Putamen (tissue), 1 donor: ENCODE data around the gene PSMB5.
A peak's percentile ranks its signal among the peaks of the same experiment; 100 is the strongest.

Experiments used
- DNase-seq: peaks from one replicate; pipeline ENCODE4 v3.0.0-alpha.2; 2016; ENCODE audit warnings: low spot score

The PSMB5 gene

DNA sequence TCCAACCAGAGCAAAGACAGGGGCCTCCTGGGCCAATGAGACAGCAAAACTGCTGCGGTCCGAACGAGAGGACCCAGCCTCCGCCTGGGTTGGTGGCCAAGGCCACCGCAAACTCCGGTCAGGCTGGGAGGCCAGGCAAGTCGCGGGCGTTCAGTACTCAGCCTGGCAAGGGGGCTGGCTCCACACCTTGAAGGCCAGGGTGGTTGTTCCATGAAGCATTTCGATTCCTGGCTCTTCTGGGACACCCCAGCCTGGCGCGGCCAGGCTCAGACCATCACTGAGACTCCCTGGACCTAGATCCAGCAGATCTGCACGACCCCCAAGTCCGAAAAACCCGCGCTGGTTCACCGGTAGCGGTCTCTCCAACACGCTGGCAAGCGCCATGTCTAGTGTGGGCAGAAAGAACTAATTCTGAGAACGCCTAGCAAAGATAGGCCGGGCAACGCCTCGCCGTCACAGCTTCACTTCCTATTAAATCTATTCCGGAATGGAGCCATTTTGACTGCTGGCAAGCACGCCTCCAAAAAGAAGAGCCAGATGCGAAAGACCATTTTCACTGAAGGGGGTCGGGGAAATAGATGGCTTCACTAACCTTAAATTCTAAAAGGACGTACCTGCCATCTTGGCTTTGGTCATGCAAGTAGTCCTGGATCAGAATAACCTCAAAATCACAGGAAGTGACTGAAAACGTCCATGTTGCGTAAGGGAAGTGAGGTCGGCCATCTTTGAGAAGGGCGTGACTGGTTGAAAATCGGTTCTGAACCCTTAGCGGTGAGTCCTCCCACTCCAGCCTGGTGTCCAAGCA is at the start of gene PSMB5:
TSS of gene PSMB5 (minus strand) at position 403 of the 805 bp plus-strand sequence. CDS start at position 384, 19 bp downstream.
- DNase-seq: peak; percentile 95

DNA sequence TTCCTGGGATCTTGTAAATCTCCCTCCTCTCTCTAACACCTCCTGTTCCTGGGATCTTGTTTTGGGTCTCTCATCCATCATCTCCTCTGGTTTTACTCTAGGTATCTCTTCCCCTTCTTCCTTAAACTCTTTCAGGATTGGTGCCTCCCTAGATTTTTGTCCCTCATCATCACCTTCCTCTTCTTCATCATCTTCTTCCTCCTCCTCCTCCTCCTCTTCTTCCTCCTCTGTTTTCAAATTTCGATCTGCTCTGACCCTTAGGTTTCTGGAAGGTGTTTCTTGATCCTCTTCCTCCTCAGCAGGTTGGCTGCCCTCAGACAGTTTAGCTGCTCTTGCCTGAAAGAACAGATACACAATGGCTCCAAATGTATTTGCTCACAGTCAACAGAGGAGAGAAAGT is 45.8 kb upstream of the PSMB5 start:
- no peak for DNase-seq

DNA sequence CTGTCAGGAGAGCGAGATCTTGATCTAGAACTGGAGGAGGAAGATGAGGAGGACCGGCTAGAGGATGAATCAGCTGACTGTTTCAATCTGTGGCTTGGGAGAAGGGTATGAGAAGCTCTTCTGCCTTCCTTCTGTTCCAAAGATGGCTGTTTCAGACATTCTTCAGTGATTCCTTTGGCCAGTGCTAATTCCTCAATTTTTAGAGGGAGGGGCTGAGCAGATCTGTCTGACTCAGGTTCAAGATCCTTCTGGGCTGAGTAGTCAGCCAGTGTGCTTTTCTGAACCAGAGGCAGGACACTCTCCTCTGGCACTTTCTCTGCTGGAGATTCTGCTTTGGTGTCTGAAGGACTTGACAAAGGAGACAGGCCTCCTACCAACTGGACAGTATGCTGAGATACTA is 45.0 kb upstream of the PSMB5 start:
- no peak for DNase-seq

DNA sequence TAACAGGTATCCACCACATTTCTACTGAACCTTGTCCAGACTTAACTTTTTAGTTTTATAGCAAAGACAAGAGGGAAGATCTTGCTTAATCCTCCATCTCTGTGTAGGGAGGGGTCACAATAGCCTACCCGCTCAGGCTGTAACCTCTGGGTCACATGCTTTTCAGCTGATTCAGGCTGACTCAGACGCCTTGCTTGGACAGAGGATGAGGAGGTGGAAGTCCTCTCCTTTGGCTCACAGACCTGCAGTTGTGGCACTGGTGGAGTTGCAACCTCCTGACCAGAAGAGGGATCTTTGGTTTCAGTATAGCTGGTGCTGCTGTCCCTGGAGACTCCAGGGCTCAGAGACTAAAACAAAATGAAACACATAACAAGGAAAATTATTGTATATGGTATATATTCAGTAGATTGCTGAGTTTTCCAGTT is 44.0 kb upstream of the PSMB5 start:
- no peak for DNase-seq

DNA sequence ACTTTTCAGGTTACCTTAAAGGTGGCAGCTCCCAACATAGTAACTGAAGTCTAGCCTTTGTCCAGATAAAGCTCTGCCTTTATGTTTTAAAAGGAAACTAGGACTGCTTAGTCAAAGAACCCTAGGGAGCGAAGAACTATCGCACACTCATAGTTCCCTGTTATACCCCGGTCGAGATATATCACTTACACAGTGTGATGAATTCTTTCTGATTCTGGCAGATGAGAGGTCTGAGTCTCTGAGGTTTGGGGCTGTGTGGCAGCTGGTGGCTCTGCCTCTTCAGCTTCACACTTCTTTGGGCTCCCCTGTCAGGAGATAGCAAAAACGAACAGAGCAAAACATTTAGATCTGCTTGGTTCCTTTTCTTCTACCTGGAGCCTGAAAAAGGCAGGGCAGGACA is 43.3 kb upstream of the PSMB5 start:
- DNase-seq: no peak

DNA sequence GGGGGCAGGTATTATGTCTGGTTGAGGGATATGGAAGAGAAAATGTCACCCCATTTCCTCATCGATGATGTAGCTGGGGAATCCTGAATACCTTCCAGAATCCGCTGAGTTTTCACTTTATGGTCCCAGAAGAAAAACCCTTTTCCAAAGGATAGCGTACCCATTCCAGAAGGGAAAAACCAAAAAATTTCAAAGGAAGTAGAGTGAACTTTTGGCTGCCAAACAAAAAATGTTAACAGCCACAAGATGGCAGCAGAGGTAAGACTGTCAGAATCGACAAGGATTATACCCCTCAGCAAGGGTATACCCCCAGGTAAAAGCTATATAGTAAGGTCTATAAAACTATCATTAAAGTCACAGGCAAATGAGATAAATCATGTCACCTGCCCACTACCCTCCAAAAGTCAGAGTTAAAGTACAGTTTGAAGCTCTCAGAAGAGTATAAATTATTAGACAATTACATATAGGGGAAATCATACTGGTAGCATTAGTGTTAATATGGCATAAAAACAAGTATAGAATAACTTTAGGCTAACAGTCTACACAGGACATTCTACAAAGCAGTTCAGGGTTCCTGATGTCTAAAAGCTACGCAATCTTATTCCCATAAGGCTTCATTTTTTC is 42.2 kb upstream of the PSMB5 start:
- no peak for DNase-seq

DNA sequence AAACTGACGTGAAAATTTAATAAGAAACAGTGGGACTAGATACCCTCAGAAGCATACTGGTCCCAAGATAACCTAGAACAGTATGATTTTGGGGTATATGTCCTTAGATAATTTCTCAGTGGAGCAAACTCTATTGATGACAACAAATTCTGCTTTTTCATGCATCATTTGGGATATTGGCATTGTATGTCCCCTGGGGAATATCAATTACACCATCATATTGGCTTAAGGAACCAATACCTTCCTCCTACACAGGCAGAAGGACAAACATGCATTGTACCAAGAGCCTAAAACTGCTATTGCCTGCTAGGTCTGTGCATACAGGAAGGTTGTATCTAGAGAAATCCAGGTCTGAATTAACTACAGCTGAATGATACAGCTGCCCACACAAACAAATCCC is 40.2 kb upstream of the PSMB5 start:
- no peak for DNase-seq

DNA sequence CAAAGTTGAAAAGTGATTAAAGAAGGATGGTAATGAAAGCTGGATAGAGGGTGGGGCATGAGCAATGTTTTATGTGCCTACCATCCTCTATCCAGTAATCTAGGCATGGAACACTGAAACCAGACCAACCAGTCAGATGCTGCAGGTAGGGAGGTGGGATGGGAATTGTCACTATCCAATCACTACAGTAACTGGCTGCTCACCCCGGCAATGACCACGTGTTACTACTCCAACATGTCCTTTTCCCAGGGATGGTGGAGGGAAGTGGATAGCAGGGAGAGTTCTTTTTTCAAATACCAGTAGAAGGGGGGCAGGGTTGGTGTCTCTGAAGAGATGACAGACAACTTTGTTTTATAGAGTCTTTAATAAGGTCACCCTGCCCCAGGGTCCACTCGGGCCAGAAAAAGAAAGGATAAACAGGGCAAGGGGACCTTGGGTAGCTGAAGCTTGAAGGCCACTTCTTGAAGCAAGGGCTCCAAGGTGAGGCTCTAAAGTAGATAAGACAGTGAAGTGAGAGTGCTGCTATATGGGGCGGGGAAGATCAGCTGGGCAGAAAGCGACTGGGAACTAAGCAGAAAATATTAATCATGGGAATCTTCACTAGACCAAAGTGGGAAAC is 37.3 kb upstream of the PSMB5 start:
- no peak for DNase-seq

DNA sequence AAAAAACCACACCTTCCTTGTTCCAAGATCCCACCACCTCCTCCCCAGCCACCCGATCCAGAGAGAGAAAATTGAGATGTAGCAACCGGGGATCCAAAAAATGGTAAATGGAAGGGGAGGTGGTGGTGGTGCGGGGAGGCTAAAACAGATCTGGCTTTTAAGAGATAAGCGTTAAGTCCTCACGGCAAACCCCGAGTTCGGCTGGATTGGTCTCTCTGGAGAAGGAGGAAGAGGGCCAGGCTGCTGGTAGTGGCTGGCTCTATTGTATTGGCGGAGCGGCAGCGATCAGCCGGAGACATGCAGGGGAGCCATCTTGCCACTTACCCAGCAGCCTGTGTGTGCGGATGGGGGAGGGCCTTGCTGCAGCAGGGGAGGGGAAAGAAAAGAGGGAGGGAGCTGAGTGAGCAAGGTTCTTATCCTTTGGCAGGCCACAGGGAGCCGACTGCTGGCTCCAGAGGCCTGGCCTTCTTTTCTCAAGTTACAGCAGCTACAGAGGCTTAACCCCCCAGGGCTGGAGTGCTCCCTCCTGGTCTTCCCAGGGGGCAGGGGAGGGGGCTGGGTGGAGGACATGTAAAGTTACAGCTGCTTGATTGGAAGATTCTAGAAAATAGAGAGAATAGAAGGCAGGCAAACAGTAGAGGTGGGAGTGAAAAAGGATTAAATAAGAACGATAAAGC is 36.7 kb upstream of the PSMB5 start:
- peak; percentile 88 for DNase-seq

DNA sequence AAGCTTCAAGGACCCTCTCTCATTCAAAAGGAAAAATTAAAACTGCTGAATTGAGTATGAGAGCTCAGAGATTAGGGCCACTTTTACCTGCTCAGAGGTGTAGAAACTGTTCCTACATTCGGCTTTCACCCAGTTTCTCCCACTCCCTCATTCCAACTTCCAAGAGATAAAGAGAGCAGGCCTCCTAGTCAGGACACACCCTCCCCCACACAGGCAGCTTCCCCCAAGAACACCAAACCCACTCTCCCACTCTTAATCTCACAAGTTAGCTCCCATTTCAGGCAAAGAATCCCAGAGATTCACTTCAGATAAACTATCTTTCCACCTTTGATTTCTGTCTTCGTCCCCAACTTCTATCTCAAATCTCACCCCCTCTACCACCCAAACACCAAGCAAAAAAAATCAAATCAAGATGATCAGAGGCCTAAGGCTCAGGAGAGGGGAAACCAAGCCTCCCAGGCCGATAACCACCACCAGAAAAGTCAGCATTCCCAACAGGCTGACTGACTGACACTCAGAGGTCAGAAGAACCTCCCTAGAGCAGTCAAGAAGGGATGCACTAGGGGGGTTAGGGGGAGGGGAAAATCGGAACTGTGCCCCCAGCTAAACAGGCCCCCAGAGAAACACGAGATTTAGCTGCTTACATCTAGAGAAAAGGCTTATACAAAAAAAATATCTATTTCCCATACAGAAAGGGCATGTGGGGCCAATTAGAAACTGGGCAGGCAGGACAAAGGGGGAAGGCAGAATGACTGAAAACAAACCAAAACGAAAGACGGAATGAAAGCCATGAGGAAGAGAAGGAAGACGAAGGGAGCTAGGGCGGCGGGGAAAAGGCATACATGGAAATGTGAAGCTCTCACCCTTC is 35.8 kb upstream of the PSMB5 start:
- no peak for DNase-seq

DNA sequence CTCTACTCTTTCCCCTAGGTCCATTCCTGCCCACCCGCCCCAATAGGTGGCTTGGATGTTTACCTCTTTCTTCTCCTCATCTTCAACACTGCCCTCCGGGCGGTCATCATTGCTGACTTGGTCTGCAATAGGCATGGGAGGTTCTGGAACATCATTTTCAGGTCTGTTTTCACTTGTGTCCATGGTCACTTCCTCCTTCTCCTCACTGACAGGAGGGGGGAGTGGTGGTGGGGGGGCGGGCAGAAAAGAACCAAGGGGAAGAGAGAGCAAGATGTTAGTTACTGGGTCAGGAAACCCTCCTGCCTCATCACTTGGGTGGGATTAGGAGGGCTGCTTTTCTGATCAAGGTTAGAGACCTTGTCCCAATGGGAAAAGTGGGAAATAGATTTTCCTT is 34.7 kb upstream of the PSMB5 start:
- DNase-seq: no peak

DNA sequence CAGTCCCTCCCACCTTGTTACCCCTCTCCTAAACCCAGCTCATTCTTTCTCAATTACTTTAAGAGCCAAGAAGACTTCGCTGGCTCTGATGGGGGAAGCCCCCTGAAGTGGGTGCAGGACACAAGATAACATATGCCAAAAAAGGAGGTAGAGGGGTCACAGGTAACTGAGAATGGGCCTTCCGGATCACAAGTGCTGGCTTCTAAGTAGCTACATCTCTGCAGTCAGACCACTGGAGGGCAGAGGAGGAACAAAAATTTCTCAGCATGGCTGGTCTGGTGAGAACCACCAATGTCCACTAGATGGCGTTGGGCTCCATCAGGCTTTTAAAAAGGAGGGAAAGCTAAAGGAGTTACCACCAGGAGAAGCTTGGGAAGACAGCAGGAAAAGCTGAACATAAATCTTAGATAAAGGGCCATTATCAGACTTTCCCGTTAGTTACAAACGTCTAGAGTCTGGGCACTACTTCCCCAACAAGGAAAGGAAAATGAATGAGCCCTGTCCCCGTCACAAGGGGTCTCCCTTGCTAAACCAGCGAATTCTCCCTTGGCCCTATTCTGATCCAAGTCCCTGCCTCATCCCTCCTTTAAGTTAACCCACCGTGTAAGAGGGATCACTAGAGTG is 34.2 kb upstream of the PSMB5 start:
- DNase-seq: peak; percentile 87

DNA sequence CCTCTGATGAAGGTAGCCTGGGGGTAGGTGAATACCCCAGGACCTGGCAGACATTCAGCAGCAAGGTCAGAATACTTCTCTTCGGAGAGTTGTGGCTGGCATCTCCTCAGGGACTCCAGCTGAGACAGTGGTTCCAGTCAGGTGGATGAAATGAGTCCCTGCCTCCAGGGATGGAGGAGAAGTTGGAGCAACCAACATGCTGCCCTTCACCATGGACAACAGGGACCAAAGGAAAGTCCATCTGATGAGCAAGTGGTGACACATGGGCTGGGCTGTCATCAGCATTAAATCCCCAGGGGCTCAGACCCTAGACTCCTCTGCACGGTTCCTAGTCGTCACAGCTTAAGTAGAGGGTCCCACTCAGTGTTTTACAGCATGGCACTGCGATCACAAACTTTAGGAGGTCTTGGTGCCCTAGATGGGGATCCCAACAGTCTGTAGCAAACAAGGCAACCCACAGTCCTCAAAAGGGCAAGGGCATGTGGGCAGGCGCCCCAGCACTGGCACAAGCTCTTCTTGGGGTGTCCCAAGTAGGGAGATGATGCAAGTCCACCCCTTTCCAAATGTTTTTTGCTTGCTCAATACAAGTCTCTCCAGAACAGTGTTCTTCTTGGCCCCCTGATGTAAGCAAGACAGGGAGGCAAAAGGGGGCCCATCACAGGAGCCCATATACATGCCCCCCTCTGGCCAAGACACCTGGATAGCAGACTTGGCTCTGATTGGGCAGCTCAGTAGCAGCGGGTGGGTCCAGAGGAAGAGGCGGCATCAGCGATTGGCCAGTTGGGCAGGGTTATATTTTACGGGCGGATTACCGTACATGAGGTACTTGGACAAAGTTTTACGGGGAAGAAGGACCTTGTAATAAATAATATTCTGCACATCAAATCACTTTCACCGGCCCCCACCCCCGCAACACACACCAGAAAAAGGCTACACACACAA is 33.4 kb upstream of the PSMB5 start:
- no peak for DNase-seq

DNA sequence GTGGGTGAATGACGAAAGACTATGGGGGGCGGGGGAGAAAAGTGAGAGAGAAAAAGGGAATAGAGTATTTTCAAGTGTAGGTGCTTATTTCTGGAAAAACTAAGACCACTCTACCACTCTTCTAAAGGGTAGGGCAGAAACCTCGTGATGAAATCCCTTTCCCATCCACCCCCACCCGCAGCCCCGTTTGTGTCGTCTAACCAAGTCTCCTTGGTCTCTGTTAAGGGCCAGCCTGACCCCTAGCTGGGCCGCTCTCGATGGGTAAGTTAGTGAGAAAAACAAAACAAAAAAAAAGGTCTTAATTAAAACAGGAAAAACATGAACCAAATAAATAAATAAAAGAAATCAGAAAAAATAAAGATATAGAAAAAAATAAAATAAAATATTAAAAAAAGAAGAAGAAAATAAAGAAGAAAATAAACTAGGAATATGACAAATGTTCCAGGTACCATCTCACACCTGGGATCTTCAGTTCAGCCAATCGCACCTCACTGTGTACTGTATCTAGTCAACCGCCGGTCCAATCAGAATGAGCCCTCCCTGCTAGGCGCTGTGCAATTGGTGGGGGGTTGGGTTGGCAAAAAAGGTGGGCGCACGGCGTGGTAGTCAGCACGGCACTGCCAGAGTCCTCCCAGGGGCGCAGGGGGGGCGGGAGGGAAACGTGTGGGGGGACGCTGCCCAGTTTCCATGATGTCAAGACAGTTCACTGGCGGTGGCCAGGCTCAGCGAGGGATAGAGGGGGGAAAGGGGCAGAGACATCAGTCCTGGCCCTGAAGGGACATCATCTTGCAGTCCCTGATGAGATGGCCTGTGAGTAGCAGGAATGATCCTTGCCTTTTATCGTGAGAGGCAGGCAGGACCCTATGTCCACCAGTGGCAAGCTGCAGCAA is 32.4 kb upstream of the PSMB5 start:
- DNase-seq: no peak

DNA sequence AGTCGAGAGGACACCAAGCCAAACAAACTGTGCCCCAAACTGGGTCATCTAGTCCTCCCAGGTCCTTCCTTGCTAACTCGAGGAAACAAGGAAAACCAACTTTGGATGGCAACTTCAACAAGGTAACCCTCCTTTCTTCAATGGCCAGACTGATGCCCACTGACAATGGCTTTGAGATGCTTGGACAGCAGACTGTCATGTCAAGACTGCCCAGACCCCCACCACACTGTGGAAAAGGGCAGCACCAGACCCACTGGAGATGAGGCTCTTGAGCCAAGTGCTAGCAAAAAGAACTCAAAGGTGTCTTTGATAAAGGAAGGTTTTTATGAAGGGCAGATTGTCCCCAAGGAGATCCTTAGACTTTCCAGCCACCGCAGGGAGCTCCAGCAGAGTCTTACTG is 31.7 kb upstream of the PSMB5 start:
- no peak for DNase-seq

DNA sequence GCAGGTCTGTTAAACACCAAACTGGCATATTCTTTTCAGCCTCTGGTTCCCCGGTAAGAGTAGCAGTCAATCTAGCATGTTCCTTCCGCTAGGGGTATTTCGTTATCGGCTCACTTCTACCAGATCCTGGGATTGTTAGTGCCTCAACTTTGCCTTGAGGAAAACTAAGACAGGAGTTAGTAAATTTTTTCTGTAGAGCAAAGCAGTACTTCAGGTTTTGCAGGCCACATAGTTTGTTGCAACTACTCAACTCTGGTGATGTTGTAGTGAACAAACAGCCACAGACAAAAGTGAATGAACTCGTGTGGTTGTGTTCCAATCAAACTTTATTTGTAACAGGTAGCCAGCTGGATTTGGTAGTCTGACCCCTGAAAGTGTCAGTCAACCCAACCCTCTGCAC is 28.9 kb upstream of the PSMB5 start:
- no peak for DNase-seq

DNA sequence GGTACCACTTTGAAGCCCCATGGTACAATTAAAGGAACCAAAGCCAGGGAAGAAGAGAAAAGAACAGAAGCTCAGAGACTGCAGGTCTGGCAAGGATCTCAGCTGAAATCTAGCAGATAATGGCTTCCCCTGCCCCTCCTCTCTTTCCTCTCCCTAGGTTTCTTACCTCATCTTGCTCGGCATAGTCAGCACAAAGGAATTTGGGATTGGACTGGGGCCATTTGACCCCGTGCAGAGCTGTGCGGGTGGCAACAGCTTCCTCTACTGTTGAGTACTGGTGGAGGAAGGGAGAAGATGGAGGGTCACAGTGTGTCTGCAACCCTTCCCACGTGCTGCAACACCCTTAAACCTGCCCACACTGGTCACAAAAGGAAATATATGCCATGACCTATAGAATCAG is 27.3 kb upstream of the PSMB5 start:
- no peak for DNase-seq

DNA sequence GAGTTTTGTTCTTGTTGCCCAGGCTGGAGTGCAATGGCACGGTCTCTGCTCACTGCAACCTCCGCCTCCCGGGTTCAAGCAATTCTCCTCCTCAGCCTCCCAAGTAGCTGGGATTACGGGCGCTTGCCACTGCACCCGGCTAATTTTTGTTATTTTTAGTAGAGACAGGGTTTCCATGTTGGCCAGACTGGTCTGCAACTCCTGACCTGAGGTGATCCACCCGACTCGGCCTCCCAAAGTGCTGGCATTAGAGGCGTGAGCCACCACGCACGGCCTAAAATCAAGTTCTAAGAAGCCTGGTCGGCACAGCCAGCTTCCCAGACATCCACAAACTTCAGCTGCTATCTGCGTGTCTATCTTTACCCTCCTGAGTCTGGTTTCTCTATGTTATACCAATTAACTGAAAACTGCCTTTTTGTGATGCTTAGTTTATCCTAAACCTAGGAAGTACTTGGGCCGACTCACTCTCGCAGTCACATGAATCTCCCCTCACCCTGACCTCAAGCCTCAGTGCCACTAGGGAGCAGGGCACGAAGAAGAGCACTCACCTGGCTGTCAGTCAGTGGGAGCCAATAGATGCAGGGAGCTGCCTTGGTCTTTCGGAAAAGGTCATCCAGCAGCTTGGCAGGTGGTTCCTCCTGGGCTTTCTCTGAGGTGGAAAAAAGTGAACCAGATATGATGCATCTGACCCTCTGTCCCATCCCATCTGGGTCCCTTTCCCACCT is 26.0 kb upstream of the PSMB5 start:
- DNase-seq: no peak
